ENCODE measurements around the gene GRB2.
"Not testable (repeated sequence)": the region's sequence is repeated elsewhere in the genome, so short reads cannot be mapped to it uniquely, and the experiment has no call there.

GRB2 gene

GRCh38 chr17:75405365-75406221, at the start of gene GRB2:
Gene GRB2, minus strand, starts transcription at chr17:75405678. Its CDS starts 12,050 bp downstream, at chr17:75393628.
- peak; percentile 95 to 99 for DNase-seq

GRCh38 chr17:75454672-75455071, 49.2 kb upstream of the GRB2 start:
- DNase-seq = not testable (repeated sequence)

DNA sequence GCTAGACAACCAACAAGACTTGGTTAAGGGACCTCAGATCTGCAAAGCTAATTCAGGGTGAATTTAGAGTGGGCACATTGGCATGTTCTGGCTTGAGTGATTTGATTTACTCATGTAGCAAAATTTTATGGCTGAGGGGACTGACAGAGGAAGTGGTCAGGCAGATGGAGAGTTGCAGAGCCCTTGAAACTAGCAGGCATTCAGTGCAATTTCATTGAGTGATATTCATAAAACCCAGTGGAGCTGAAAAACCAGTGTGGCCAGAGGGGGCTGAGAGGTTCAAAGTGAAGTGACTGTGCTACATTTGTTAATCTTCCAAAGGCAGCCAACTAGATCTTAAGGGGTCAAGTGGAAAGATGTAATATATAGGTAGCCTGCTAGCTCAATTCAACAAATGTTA, 48.7 kb upstream of the GRB2 start:
- DNase-seq = no peak

GRCh38 chr17:75450270-75450669, 44.8 kb upstream of the GRB2 start:
- no peak for DNase-seq

GRCh38 chr17:75447951-75448856, 42.7 kb upstream of the GRB2 start:
- no peak for DNase-seq

- not testable (repeated sequence) for DNase-seq
Measured at GRCh38 chr17:75445896-75446295, 40.4 kb upstream of the GRB2 start.

DNA sequence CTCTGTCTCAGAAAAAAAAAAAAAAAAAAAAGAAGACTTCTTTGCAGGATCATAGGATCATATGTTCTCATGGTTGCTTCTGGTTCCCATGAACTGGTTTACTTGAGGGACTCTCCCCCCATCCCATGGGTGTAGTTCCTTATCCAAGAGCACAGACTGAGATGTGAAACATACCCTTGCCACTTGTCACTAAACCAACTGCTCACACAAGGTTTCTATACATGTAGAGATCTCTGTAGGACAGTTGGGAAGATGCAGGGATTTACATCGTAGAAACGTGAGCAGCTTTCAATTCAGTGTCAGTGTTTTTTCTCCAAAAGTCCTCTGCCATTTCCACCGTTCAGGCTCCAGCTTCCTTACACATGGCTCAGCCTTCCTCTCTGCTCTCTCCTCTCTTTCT, 39.8 kb upstream of the GRB2 start:
- no peak for DNase-seq

- DNase-seq = no peak
Measured at GRCh38 chr17:75442168-75443103, 37.0 kb upstream of the GRB2 start.

DNA sequence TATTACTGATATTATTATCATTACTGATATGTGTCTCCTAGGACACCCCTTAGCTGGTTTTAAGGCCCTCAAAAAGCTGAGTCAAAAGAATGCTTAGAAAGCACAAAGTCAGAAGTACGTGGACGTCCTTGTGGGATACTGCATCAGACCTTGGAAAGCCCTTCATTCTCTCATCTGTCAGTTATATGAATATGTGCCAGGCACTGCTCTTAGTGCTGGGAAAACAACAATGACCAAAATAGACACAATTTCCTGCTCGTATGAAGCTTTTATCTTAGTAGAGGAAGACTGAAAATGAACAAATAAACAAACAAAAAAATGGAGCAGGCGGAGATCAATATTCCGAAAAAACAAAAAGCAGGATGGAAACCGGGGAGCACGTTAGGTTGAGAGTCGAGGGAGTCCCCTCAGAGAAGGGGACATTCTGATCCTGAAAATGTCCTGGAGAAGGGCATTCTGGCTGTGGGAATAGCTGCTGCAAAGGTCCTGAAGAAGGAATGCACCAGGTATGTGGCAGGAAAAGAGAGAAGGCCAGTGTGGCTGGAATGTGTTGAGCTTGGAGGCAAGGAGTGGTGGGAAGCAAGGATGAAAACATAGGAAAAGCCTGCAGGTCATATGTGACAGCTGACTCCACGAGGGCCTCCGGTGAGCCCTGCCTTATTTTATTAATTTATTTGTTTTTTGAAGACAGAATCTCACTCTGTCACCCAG, 35.4 kb upstream of the GRB2 start:
- DNase-seq = no peak

DNA sequence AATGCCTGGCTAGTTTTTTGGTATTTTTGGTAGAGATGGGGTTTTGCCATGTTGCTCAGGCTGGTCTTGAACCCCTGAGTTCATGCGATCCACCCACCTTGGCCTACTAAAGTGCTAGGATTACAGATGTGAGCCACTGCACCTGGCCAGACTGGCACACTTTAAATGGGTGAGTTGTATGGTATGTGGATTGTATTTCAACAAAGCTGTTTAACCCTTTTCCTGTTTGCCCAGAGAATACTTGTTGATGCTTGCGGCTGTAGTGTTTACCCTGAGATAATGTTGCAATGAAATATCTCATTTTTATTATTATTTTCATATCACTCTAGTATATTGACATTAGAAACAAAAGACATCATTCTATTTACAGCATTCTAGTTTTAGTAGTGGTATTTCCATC, 33.8 kb upstream of the GRB2 start:
- no peak for DNase-seq

DNA sequence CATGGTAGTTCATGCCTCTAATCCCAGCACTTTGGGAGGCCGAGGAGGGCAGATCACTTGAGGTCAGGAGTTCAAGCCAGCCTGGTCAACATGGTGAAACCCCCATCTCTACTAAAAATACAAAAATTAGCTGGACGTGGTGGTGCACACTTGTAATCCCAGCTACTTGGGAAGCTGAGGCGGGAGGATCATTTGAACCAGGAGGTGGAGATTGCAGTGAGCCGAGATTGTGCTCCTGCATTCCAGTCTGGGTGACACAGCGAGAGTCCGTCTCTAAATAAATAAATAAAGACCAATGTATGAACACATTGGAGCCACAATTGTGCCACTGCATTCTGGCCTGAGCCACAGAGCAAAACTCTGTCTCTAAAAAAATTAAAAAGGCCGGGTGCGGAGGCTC, 31.9 kb upstream of the GRB2 start:
- DNase-seq = not testable (repeated sequence)

DNA sequence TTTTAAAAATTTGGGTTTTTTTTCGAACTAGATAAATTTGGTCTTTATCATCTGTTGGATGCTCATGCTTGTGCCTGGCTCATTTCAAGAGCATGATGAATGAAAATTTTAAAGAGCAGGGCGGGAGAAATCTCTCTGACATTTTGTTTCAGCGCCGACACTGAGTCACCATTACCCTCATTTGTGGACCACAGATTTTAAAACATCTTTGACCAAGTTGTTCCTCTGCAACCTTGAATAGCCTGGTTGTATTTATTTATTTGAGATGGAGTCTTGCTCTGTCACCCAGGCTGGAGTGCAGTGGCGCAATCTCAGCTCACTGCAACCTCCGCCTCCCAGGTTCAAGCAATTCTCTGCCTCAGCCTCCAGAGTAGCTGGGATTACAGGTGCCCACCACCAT, 29.0 kb upstream of the GRB2 start:
- DNase-seq = not testable (repeated sequence)

DNA sequence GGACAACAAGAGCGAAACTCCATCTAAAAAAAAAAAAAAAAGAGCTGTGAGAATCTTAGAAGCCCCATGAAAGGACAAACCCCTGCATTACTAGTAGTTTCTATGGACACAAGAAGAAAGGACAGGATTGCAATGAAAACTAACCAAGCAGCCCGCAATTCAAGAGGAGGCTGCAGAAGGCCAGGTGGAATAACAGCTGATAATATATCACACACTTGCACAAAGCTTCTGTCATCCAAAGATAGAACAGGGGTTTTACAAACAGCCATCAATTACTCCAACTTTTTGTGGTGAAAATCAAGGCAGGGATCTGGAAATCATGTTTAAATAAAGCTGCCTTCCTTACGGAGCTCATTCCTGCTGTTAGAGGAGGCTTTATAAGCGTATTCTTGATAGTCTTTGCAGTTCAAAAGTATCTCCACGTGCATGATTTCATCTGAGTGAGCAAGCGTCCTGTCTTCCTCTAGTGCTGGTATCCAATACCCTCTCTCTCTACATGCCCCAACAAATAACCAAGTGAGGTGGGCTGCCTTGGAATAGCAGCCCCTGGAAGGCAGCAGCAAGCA, 27.8 kb upstream of the GRB2 start:
- DNase-seq = no peak

DNA sequence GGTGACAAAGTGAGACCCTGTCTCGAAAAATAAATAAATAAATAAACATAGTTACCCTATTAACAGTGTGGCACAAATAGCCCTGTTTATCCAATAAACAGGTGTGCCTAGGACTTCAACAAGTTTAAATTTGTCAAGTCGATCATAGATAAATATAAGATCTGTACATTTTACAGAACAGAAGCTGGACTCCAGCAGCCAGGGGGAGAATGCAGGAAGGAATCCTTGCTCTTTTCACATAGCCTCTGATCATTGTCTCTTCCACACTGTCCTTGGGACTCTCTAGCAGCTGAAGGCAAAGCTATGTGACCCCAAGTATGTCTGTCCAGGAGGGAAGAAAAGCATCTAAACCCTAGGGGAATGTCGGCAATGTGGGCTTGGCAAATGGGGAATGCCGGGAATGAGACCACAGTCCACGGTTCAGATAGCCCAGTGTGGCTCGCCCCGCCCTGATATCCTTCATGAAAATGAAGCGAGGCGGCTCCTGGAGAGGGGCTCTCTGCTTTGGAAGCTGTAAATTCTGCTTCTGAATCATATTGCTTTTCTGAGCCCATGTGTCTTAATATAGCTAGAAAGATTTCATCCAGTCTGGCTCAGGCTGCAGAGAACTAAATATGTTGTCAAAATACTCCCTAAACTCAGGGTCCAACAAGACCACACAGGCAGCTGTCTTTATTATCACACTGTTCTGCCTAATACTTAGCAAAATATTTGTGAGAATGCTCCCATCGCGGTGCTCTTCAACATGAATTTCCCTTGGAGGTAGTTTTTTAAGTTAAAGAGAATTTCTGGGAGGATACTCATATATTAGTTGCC, 24.9 kb upstream of the GRB2 start:
- no peak for DNase-seq

DNA sequence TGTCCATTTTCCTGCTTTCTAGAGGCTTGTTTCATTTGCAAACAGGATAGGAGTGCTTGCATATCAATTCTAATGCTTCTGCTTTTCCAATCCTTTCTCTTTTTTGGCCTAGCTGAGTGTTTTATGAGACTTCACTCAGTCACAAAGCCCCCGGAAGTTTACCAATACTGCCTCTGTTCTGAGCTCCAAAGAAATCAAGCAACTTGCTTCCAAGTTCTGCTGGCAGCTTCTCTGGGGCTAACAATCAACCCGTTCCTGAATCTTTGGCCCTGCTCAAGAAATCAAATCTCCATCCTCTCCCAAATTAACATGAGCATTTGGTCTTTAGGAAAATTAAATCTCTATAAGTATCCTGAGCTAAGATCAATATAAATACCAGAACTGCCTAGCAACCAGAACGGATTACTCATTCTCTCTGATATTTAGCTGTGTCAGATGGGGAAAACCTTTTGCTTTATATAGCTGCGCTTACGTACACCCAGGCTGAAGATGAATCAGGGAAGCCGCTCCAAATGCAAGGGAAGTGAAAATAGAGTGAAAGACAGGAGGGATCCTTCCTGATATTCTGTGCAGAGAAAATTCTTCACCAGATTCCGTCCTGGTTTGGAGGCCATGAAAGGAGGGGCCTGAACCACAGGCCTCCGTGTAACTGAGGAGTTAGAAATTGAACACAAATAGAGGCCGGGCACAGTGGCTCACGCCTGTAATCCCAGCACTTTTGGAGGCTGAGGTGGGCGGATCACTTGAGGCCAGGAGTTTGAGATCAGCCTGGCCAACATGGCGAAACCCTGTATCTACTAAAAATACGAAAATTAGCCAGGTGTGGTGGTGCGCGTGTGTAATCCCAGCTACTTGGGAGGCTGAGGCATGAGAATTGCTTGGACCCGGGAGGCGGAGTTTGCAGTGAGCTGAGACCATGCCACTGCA, 23.3 kb upstream of the GRB2 start:
- no peak for DNase-seq

DNA sequence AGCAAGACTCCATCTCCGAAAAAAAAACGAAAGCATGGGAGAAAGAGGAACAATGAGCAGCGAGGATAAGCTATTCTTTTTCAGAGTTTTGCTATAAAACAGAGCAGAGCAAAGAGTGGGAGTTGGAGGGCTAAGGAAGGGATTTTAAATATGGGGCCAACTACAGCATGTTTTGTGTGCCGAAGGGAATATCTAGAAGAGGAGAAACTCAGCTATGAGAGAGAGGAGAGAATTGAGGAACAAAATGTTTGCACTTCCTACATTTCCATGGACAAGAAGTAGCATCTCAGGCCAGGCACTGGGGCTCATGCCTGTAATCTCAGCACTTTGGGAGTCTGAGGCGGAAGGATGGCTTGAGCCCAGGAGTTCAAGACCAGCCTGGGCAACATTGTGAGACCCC, 13.1 kb upstream of the GRB2 start:
- no peak for DNase-seq

- no peak for DNase-seq
Measured at GRCh38 chr17:75417054-75417580, 11.6 kb upstream of the GRB2 start.

DNA sequence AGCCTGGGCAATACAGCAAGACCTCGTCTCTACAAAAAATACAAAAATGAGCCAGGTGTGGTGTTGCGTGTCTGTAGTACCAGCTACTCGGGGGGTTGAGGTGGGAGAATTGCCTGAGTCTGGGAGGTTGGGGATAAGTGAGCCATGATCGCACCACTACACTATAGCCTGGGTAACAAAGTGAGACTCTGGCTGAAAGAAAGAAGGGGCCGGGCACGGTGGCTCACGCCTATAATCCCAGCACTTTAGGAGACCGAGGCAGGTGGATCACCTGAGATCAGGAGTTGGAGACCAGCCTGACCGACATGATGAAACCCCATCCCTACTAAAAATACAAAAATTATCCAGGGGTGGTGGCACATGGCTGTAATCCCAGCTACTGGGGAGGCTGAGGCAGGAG, 10.5 kb upstream of the GRB2 start:
- no peak for DNase-seq

- DNase-seq = no peak
Measured at GRCh38 chr17:75414488-75414887, 9.0 kb upstream of the GRB2 start.
